Panc1 (cell line): ENCODE results near the gene NSMF. TPM values are rescaled to one million over a fixed set of nuclear protein-coding genes. Genes with fewer than 3 reads are reported as not detected.
A peak's percentile ranks its signal among the peaks of the same experiment; 100 is the strongest.
"Not testable (repeated sequence)": the region's sequence is repeated elsewhere in the genome, so short reads cannot be mapped to it uniquely, and the experiment has no call there.

ENCODE experiments used
- ATAC-seq: fragments of 200-7000 bp; cut with Tn5 transposase; 2 replicates; pipeline ENCODE4 v1.9.1; 2020; ENCODE audit warnings: mild to moderate bottlenecking, moderate library complexity
- BruUV-seq: library from RNA; stranded (reverse); fragments of 400-500 nt; replicated peaks from 2 replicates; lab custom pipeline; 2021; lab: Mats Ljungman, UMichigan
- CTCF ChIA-PET: fragments of 300-600 bp; sonication (Branson Sonifier 250); formaldehyde crosslinking; loops from one replicate; lab custom pipeline; 2022; ENCODE audit warnings: antibody characterized with exemption; lab: Charles Lee
- POLR2A ChIA-PET: fragments of 300-600 bp; sonication (Branson Sonifier 250); formaldehyde crosslinking; loops from one replicate; lab custom pipeline; 2022; ENCODE audit warnings: antibody characterized with exemption; lab: Charles Lee
- DNase-seq: peaks from one replicate; pipeline ENCODE4 v3.0.0-alpha.2; 2010; ENCODE audit warnings: low read depth, low spot score
- H3K27ac ChIP-seq: 2 replicates; pipeline ENCODE4 v1.5.1; 2011; ENCODE audit warnings: mild to moderate bottlenecking, low read length, inconsistent platforms
- H3K27me3 ChIP-seq: fragments of 200-500 bp; sonication (Bioruptor generic); 2 replicates; pipeline ENCODE4 v1.6.0; 2014; ENCODE audit warnings: low read length, inconsistent platforms; ENCODE audit not compliant: control insufficient read depth, insufficient read depth
- H3K36me3 ChIP-seq: fragments of 200-500 bp; sonication (Bioruptor generic); 2 replicates; pipeline ENCODE4 v1.5.1; 2014; ENCODE audit warnings: inconsistent platforms, mild to moderate bottlenecking, low read length, moderate library complexity; ENCODE audit not compliant: control insufficient read depth, insufficient read depth
- H3K4me1 ChIP-seq: 2 replicates; pipeline ENCODE4 v1.5.1; 2011; ENCODE audit warnings: inconsistent platforms, mild to moderate bottlenecking, low read length, moderate library complexity; ENCODE audit not compliant: control insufficient read depth, insufficient read depth
- H3K4me3 ChIP-seq, 2 experiments: 2 replicates each; pipeline ENCODE4 v1.5.1; 2011 to 2012; ENCODE audit warnings: low read depth in 2 of 2, low read length in 2 of 2, mild to moderate bottlenecking in 2 of 2, inconsistent platforms in 1 of 2, moderate library complexity in 1 of 2
- H3K9me3 ChIP-seq: fragments of 200-500 bp; sonication (Bioruptor generic); 2 replicates; pipeline ENCODE4 v1.5.1; 2014; ENCODE audit warnings: low read depth, mild to moderate bottlenecking, inconsistent platforms, low read length, moderate library complexity; ENCODE audit not compliant: control insufficient read depth, insufficient read depth
- CTCF ChIP-seq: fragments of 450-650 bp; IDR thresholded peaks from 2 replicates; pipeline ENCODE4 v1.5.1; 2017; ENCODE audit warnings: mild to moderate bottlenecking
- POLR2AphosphoS5 ChIP-seq: IDR thresholded peaks from 2 replicates; pipeline ENCODE4 v1.6.1; 2012; ENCODE audit warnings: mild to moderate bottlenecking, low read depth, low read length, moderate library complexity
- REST ChIP-seq, 2 experiments: IDR thresholded peaks; 2 replicates each; pipeline ENCODE4 v1.6.1; 2011 to 2012; ENCODE audit warnings: low read depth in 2 of 2, control low read depth in 1 of 2, low read length in 1 of 2, mild to moderate bottlenecking in 1 of 2, moderate library complexity in 1 of 2; ENCODE audit not compliant: insufficient read depth in 1 of 2
- SIN3A ChIP-seq: IDR thresholded peaks from 2 replicates; pipeline ENCODE4 v1.6.1; 2012; ENCODE audit warnings: low read depth, mild to moderate bottlenecking, low read length, moderate library complexity, borderline replicate concordance; ENCODE audit not compliant: insufficient read depth
- TCF7L2 ChIP-seq: IDR thresholded peaks from 2 replicates; pipeline ENCODE4 v1.6.1; 2011; ENCODE audit warnings: mild to moderate bottlenecking, low read depth, low read length, inconsistent platforms
- in situ Hi-C: cut with HindIII; loops from 2 replicates; pipeline ENCODE4 v1.10.0; 2016; ENCODE audit warnings: low sequenced_read_pairs, low pct_unique_long_range_greater_than_20kb
- intact Hi-C: fragments of 100-400 bp; cut with micrococcal nuclease; formaldehyde crosslinking; loops from one replicate; pipeline ENCODE4 v1.10.0; 2022; ENCODE audit not compliant: unreplicated experiment
- total RNA-seq: library from RNA; stranded (reverse); gene quantifications from one replicate; pipeline ENCODE4 v1.2.1, GENCODE V29; 2021; ENCODE audit not compliant: unreplicated experiment

NSMF gene
- total RNA-seq, 1 experiment from 2014 or later, result 40.0 TPM

- BruUV-seq, result no TSS peak
- peak overlapping the region in 1 of 2 experiments; percentile 23; a peak in 1 of 4 replicates for H3K4me3 ChIP-seq
Observed at GRCh38 chr9:137411260-137411644, 47.9 kb downstream of the NSMF start.

GRCh38 chr9:137410891-137411249 is 48.3 kb downstream of the NSMF start:
- Histone ChIP-seq H3K4me1 (peaks cover 46% of the 10 kb centered on the region), H3K4me3 (no peak overlapping the region), H3K27ac (peak overlapping the region; percentile 77), H3K27me3 (no peaks in the 10 kb centered on the region), H3K36me3 (no peaks in the 10 kb centered on the region), H3K9me3 (no peaks in the 10 kb centered on the region)
- ChIA-PET CTCF (no interaction called here), POLR2A (no interaction called here)
- DNase-seq (no peak), ATAC-seq (no peak)
- no TSS peak for BruUV-seq
- TF ChIP-seq TCF7L2, result no peak
- TF ChIP-seq REST (IDR thresholded peaks at IDR 0.05; ENCODE audit: insufficient read depth in 1 of 2, low read depth in 2 of 2, low read length in 1 of 2), result no peak
- no peak for TF ChIP-seq SIN3A
- TF ChIP-seq CTCF, result no peak
- no peak for TF ChIP-seq POLR2AphosphoS5
- in situ Hi-C loops, result no loop called here
- intact Hi-C loops, result no loop called here

More at GRCh38 chr9:137411260-137411644, 47.9 kb downstream of the NSMF start:
- intact Hi-C loops (no loop called here), in situ Hi-C loops (no loop called here)
- peaks cover 47% of the 10 kb centered on the region for H3K4me1 ChIP-seq
- ATAC-seq, result peak; percentile 24; the same call in 1 of the 2 replicates
- CTCF ChIA-PET, result no interaction called here
- peak overlapping the region; percentile 77 for H3K27ac ChIP-seq
- TF ChIP-seq TCF7L2 (no peak), SIN3A (no peak), POLR2AphosphoS5 (no peak), REST (IDR thresholded peaks at IDR 0.05; ENCODE audit: insufficient read depth in 1 of 2, low read depth in 2 of 2, low read length in 1 of 2) (no peak), CTCF (no peak)
- no peaks in the 10 kb centered on the region for H3K9me3 ChIP-seq
- no peaks in the 10 kb centered on the region for H3K27me3 ChIP-seq
- POLR2A ChIA-PET, result no interaction called here
- H3K36me3 ChIP-seq, result no peaks in the 10 kb centered on the region
- DNase-seq, result no peak

- peaks cover 41% of the 10 kb centered on the region for H3K4me1 ChIP-seq
- CTCF ChIA-PET, H3K27me3 ChIP-seq, H3K36me3 ChIP-seq, POLR2A ChIA-PET, ATAC-seq, BruUV-seq, intact Hi-C loops, H3K4me3 ChIP-seq, in situ Hi-C loops, H3K9me3 ChIP-seq, DNase-seq: not testable (repeated sequence)
- peak overlapping the region; percentile 77 for H3K27ac ChIP-seq
Observed at GRCh38 chr9:137410236-137410890, 48.8 kb downstream of the NSMF start.
